GM10266 (cell line): ENCODE measurements around the gene MPP2.

Experiments
- DNase-seq: peaks from one replicate; pipeline ENCODE4 v3.0.0; 2012; ENCODE audit errors: extremely low spot score
- CTCF ChIP-seq: IDR thresholded peaks from 2 replicates; pipeline ENCODE4 v1.5.1; 2012; ENCODE audit warnings: mild to moderate bottlenecking, low read depth; ENCODE audit not compliant: control insufficient read depth, insufficient read depth; ENCODE audit errors: missing control alignments

Gene MPP2

GRCh38 chr17:43915559-43915958 is 8.2 kb upstream of the MPP2 start:
- no peak for DNase-seq
- no peak for TF ChIP-seq CTCF

- DNase-seq: no peak
- TF ChIP-seq CTCF: no peak
Measured at GRCh38 chr17:43914451-43914850, 7.1 kb upstream of the MPP2 start.

- no peak for DNase-seq
- TF ChIP-seq CTCF: no peak
Measured at GRCh38 chr17:43913584-43913983, 6.2 kb upstream of the MPP2 start.

GRCh38 chr17:43912635-43913304 is 5.4 kb upstream of the MPP2 start:
- no peak for DNase-seq
- no peak for TF ChIP-seq CTCF

GRCh38 chr17:43911904-43912303 is 4.6 kb upstream of the MPP2 start:
- DNase-seq: no peak
- TF ChIP-seq CTCF: no peak

GRCh38 chr17:43909537-43910231 is 2.3 kb upstream of the MPP2 start:
- TF ChIP-seq CTCF: no peak
- DNase-seq: no peak

- no peak for TF ChIP-seq CTCF
Measured at GRCh38 chr17:43907998-43908721, 824 bp upstream of the MPP2 start.

More at GRCh38 chr17:43907998-43908721, 824 bp upstream of the MPP2 start:
- no peak for DNase-seq
